Nephron progenitor cell (in vitro differentiated cells): ENCODE data around the gene CRIP1.

Experiments
- DNase-seq: peaks from one replicate; pipeline ENCODE4 v3.0.0; 2021
- H3K27ac Mint-ChIP-seq: 2 replicates; pipeline ENCODE4 v1.8.0; 2021; ENCODE audit warnings: mild to moderate bottlenecking, moderate library complexity, mixed read lengths
- H3K27me3 Mint-ChIP-seq: 2 replicates; pipeline ENCODE4 v1.8.0; 2021; ENCODE audit warnings: mild to moderate bottlenecking, low read depth, mixed read lengths; ENCODE audit not compliant: poor library complexity
- H3K36me3 Mint-ChIP-seq: 2 replicates; pipeline ENCODE4 v1.8.0; 2021; ENCODE audit warnings: low read depth, mixed read lengths
- H3K4me1 Mint-ChIP-seq: 2 replicates; pipeline ENCODE4 v1.8.0; 2021; ENCODE audit warnings: mixed read lengths
- H3K4me3 Mint-ChIP-seq: 2 replicates; pipeline ENCODE4 v1.8.0; 2021; ENCODE audit warnings: mild to moderate bottlenecking, moderate library complexity, mixed read lengths
- H3K9me3 Mint-ChIP-seq: 2 replicates; pipeline ENCODE4 v1.8.0; 2021; ENCODE audit warnings: mild to moderate bottlenecking, moderate library complexity, mixed read lengths
- CTCF ChIP-seq: fragments of 200-600 bp; sonication (generic); IDR thresholded peaks from 2 replicates; pipeline ENCODE4 v1.5.0; 2021; ENCODE audit warnings: antibody characterized with exemption

Gene CRIP1

GRCh38 chr14:105493921-105494605, 7.4 kb downstream of the CRIP1 start:
- H3K4me3 Mint-ChIP-seq: no peak overlapping the region
- TF ChIP-seq CTCF: no peak
- H3K4me1 Mint-ChIP-seq: peaks cover 12% of the 10 kb centered on the region

GRCh38 chr14:105494606-105494929, 7.9 kb downstream of the CRIP1 start:
- peaks cover 5% of the 10 kb centered on the region for H3K27me3 Mint-ChIP-seq
- no peaks in the 10 kb centered on the region for H3K9me3 Mint-ChIP-seq
- no peak overlapping the region for H3K4me3 Mint-ChIP-seq
- peaks cover 7% of the 10 kb centered on the region for H3K4me1 Mint-ChIP-seq
- no peak overlapping the region for H3K27ac Mint-ChIP-seq
- no peak for TF ChIP-seq CTCF
- no peak for DNase-seq
- H3K36me3 Mint-ChIP-seq: no peaks in the 10 kb centered on the region

More at GRCh38 chr14:105493921-105494605, 7.4 kb downstream of the CRIP1 start:
- Mint-ChIP-seq H3K27me3 (peaks cover 7% of the 10 kb centered on the region), H3K27ac (no peak overlapping the region), H3K36me3 (no peaks in the 10 kb centered on the region), H3K9me3 (no peaks in the 10 kb centered on the region)
- no peak for DNase-seq

- Mint-ChIP-seq H3K9me3 (no peaks in the 10 kb centered on the region), H3K27ac (no peak overlapping the region), H3K36me3 (no peaks in the 10 kb centered on the region), H3K27me3 (peaks cover 4% of the 10 kb centered on the region), H3K4me1 (peaks cover 10% of the 10 kb centered on the region), H3K4me3 (no peak overlapping the region)
- no peak for DNase-seq
- no peak for TF ChIP-seq CTCF
Observed at GRCh38 chr14:105495101-105495989, 8.7 kb downstream of the CRIP1 start.

- Mint-ChIP-seq H3K27ac (no peak overlapping the region), H3K27me3 (no peaks in the 10 kb centered on the region), H3K36me3 (no peaks in the 10 kb centered on the region), H3K9me3 (no peaks in the 10 kb centered on the region), H3K4me1 (peaks cover 10% of the 10 kb centered on the region), H3K4me3 (no peak overlapping the region)
- no peak for TF ChIP-seq CTCF
- DNase-seq: no peak
Observed at GRCh38 chr14:105495990-105496830, 9.5 kb downstream of the CRIP1 start.

GRCh38 chr14:105496831-105497591, 10.3 kb downstream of the CRIP1 start:
- Mint-ChIP-seq H3K4me3 (no peak overlapping the region), H3K9me3 (no peaks in the 10 kb centered on the region), H3K36me3 (no peaks in the 10 kb centered on the region), H3K27me3 (no peaks in the 10 kb centered on the region), H3K27ac (no peak overlapping the region), H3K4me1 (peaks cover 5% of the 10 kb centered on the region)
- no peak for DNase-seq
- TF ChIP-seq CTCF: no peak
